ENCODE data around the gene THRB.

THRB gene

DNA sequence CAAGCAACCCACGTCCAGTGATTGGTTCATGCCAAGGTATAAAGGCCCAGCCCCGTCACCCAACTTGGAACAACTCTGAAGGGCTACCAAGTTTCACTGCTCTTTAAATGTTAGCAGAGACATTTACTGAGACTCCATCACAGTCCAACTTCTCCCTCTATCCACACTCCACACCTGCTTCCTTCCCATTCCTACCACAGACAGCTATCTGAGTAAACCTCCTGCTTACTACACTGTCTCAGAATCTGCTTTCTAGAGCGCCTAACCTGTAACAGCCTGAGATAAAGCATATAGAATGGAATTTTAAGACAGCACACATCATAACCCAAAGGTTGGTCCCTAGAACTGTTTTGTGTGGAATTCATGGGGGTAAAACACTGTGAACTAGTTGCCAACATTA lies 106.5 kb downstream of the THRB start:
- H4K20me1 ChIP-seq: no peaks in the 10 kb centered on the region
- H3K36me3 ChIP-seq: no peaks in the 10 kb centered on the region
- no peak overlapping the region for H3K9ac ChIP-seq
- no peak for TF ChIP-seq Cebpa-rat (IDR thresholded peaks at IDR 0.05)
- H3K27me3 ChIP-seq: no peaks in the 10 kb centered on the region
- H3K9me3 ChIP-seq: no peaks in the 10 kb centered on the region
- no peak overlapping the region for H3K4me3 ChIP-seq
- no peaks in the 10 kb centered on the region for H3K4me1 ChIP-seq
- no peak overlapping the region for H3K4me2 ChIP-seq
- H3K27ac ChIP-seq: no peak overlapping the region

DNA sequence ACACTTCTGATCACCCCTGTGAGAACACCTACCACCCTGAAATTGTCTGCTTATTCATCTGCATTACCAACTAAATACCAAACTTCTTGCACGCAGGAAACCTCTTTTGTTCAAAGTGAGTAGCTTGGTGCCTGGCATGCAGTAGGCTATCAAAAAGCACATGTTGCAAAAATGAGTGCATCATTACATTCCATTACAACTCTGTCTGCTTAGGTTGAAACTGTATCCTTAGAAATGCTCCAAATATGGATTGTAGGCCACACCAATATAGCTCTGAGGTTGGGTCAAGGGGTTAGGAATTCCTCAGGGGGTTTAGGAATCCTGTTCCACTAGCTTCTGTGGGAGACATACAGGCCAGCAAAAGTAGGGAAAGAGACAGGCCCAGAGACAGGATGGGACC lies 107.2 kb downstream of the THRB start:
- no peak overlapping the region for H3K27ac ChIP-seq
- no peak overlapping the region for H3K9ac ChIP-seq
- H3K4me3 ChIP-seq: no peak overlapping the region
- no peak for TF ChIP-seq Cebpa-rat (IDR thresholded peaks at IDR 0.05)
- no peaks in the 10 kb centered on the region for H4K20me1 ChIP-seq
- H3K36me3 ChIP-seq: no peaks in the 10 kb centered on the region
- no peaks in the 10 kb centered on the region for H3K4me1 ChIP-seq
- H3K4me2 ChIP-seq: no peak overlapping the region
- H3K9me3 ChIP-seq: no peaks in the 10 kb centered on the region
- no peaks in the 10 kb centered on the region for H3K27me3 ChIP-seq

DNA sequence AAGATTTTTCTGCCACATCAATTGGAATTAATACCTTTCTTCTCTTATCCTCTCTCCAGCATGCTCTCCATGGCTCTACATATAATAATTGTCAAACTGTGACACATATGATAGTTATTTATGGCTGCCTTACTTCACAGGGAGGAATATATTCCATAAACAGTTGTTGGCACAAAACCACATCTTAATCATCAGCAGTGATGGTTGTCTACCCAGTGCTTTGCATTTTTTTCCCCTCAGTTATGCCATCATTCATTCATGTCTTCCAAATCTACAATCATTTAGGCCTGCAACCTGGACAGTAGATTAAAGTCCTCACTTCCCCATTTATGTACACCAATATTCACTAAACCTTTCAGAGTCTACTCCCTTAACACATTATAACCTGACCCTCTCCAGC lies 107.7 kb downstream of the THRB start:
- H3K27me3 ChIP-seq: no peaks in the 10 kb centered on the region
- H3K27ac ChIP-seq: no peak overlapping the region
- no peaks in the 10 kb centered on the region for H4K20me1 ChIP-seq

GRCh38 chr3:24386458-24386857 lies 108.2 kb downstream of the THRB start:
- no peak for TF ChIP-seq Cebpa-rat (IDR thresholded peaks at IDR 0.05)
- H3K4me2 ChIP-seq: no peak overlapping the region
- no peaks in the 10 kb centered on the region for H3K36me3 ChIP-seq
- no peaks in the 10 kb centered on the region for H3K9me3 ChIP-seq
- H3K4me1 ChIP-seq: no peaks in the 10 kb centered on the region
- no peaks in the 10 kb centered on the region for H4K20me1 ChIP-seq
- H3K4me3 ChIP-seq: no peak overlapping the region
- no peaks in the 10 kb centered on the region for H3K27me3 ChIP-seq
- H3K27ac ChIP-seq: no peak overlapping the region
- H3K9ac ChIP-seq: no peak overlapping the region

More for the DNA sequence above, 107.7 kb downstream of the THRB start:
- Histone ChIP-seq H3K4me2 (no peak overlapping the region), H3K9ac (no peak overlapping the region), H3K4me1 (no peaks in the 10 kb centered on the region), H3K36me3 (no peaks in the 10 kb centered on the region), H3K9me3 (no peaks in the 10 kb centered on the region), H3K4me3 (no peak overlapping the region)
- TF ChIP-seq Cebpa-rat (IDR thresholded peaks at IDR 0.05): no peak

GRCh38 chr3:24385012-24385615 lies 109.5 kb downstream of the THRB start:
- Histone ChIP-seq H3K9me3 (no peaks in the 10 kb centered on the region), H3K27me3 (no peaks in the 10 kb centered on the region), H3K4me2 (no peak overlapping the region), H3K4me3 (no peak overlapping the region), H3K36me3 (no peaks in the 10 kb centered on the region), H3K9ac (no peak overlapping the region), H4K20me1 (no peaks in the 10 kb centered on the region), H3K27ac (no peak overlapping the region), H3K4me1 (no peaks in the 10 kb centered on the region)
- no peak for TF ChIP-seq Cebpa-rat (IDR thresholded peaks at IDR 0.05)

DNA sequence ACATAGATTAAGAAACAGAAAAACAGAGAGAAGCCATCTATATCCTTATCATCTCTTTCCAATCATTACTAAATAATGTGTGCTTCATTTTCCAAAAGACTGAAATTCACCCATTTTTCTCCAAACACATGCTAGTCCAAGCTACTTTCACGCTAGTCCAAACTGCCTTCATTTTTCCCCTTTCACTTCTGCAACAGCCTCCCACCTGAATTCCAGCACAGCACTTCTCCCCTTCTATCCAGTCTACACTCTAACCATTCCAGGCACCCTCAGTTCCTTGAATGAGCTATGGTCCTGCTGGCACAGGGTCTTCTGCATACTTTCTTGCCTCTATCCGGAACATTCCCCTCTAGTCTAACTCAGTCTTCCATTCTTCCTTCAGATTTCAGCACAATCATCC lies 112.0 kb downstream of the THRB start:
- Histone ChIP-seq H4K20me1 (no peaks in the 10 kb centered on the region), H3K4me2 (no peak overlapping the region), H3K4me1 (no peaks in the 10 kb centered on the region), H3K27ac (no peak overlapping the region), H3K36me3 (no peaks in the 10 kb centered on the region), H3K9me3 (no peaks in the 10 kb centered on the region), H3K27me3 (no peaks in the 10 kb centered on the region), H3K9ac (no peak overlapping the region), H3K4me3 (no peak overlapping the region)
- no peak for TF ChIP-seq Cebpa-rat (IDR thresholded peaks at IDR 0.05)

DNA sequence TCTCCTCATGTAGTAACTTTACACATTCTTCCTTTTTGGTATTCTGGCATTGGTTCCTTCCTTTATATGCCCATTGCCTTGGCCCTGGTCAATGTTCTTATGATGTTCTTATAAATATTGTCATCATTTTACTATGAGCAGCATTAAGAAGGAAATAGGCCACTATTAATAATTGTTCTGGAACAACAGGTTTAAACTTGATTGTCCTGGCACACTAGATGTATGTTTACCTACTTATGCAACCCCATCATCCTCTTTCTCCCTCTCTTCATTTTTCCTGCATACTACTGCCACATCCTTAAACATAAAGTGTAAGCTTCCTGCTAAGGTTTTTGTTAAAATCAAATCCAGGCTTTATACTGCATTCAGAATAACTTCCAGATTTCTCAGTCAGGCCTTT lies 114.7 kb downstream of the THRB start:
- no peaks in the 10 kb centered on the region for H3K9me3 ChIP-seq
- H3K4me3 ChIP-seq: no peak overlapping the region
- H3K4me2 ChIP-seq: no peak overlapping the region
- H3K27me3 ChIP-seq: no peaks in the 10 kb centered on the region
- no peaks in the 10 kb centered on the region for H4K20me1 ChIP-seq
- H3K27ac ChIP-seq: no peak overlapping the region
- no peak for TF ChIP-seq Cebpa-rat (IDR thresholded peaks at IDR 0.05)
- H3K4me1 ChIP-seq: no peaks in the 10 kb centered on the region
- H3K9ac ChIP-seq: no peak overlapping the region
- H3K36me3 ChIP-seq: no peaks in the 10 kb centered on the region

DNA sequence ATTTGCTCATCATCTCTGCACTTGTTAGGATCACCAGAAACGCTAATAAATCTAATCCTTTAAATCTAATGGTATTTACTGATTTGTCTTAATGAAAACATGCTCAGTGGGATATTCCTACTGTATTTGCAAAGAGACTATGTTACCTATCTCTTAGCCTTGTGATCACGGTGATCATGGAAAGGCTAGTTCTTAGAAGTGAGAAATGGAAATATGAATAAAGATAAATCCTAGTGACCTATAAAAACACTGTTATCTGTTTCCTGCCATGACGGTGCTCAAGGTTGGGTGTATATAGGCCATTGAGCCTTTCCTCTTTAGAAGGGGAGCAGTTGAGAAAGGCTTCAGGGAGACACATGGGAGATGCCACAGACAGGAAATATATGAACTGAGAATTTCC lies 116.3 kb downstream of the THRB start:
- Histone ChIP-seq H3K4me3 (no peak overlapping the region), H3K9me3 (no peaks in the 10 kb centered on the region), H3K4me1 (no peaks in the 10 kb centered on the region), H3K9ac (no peak overlapping the region), H3K27me3 (no peaks in the 10 kb centered on the region), H3K4me2 (no peak overlapping the region), H3K36me3 (no peaks in the 10 kb centered on the region), H3K27ac (no peak overlapping the region), H4K20me1 (no peaks in the 10 kb centered on the region)
- no peak for TF ChIP-seq Cebpa-rat (IDR thresholded peaks at IDR 0.05)

GRCh38 chr3:24377218-24377993 lies 117.2 kb downstream of the THRB start:
- Histone ChIP-seq H3K27ac (no peak overlapping the region), H3K27me3 (no peaks in the 10 kb centered on the region), H3K9me3 (no peaks in the 10 kb centered on the region), H3K4me2 (no peak overlapping the region), H3K9ac (no peak overlapping the region), H3K4me3 (no peak overlapping the region), H4K20me1 (no peaks in the 10 kb centered on the region), H3K36me3 (no peaks in the 10 kb centered on the region), H3K4me1 (no peaks in the 10 kb centered on the region)
- TF ChIP-seq Cebpa-rat (IDR thresholded peaks at IDR 0.05): no peak

- H3K27ac ChIP-seq: no peak overlapping the region
Observed at GRCh38 chr3:24375947-24376384, 118.7 kb downstream of the THRB start.

More at GRCh38 chr3:24375947-24376384, 118.7 kb downstream of the THRB start:
- no peak for TF ChIP-seq Cebpa-rat (IDR thresholded peaks at IDR 0.05)
- no peaks in the 10 kb centered on the region for H3K27me3 ChIP-seq
- H3K36me3 ChIP-seq: no peaks in the 10 kb centered on the region
- H4K20me1 ChIP-seq: no peaks in the 10 kb centered on the region
- H3K4me2 ChIP-seq: no peak overlapping the region
- H3K4me3 ChIP-seq: no peak overlapping the region
- no peaks in the 10 kb centered on the region for H3K4me1 ChIP-seq
- no peak overlapping the region for H3K9ac ChIP-seq
- no peaks in the 10 kb centered on the region for H3K9me3 ChIP-seq
